GM12878 (cell line): Measurements from ENCODE around the gene GTSE1. TPM values are rescaled to one million over a fixed set of nuclear protein-coding genes. Genes with fewer than 3 reads are reported as not detected.

Experiments used
- ATAC-seq: fragments of 200-7000 bp; cut with Tn5 transposase; 3 replicates; pipeline ENCODE4 v1.9.1; 2020; ENCODE audit warnings: mild to moderate bottlenecking, moderate library complexity
- BruUV-seq: library from RNA; stranded (reverse); fragments of 400-500 nt; replicated peaks from 2 replicates; lab custom pipeline; 2021; lab: Mats Ljungman, UMichigan
- CTCF ChIA-PET: fragments of 300-600 bp; sonication (Branson Sonifier 250); formaldehyde crosslinking; extraction: SDS; loops from one replicate; lab custom pipeline; 2021; ENCODE audit warnings: inconsistent platforms; lab: Yijun Ruan, JAX
- POLR2A ChIA-PET: fragments of 350-600 bp; formaldehyde crosslinking; extraction: SDS; loops from one replicate; lab custom pipeline; 2021; ENCODE audit warnings: inconsistent platforms; lab: Charles Lee
- RAD21 ChIA-PET: fragments of 300-600 bp; sonication (Branson Sonifier 250); formaldehyde crosslinking; loops from one replicate; lab custom pipeline; 2023; ENCODE audit warnings: antibody characterized with exemption; ENCODE audit not compliant: unreplicated experiment; lab: Charles Lee
- SMC1A ChIA-PET: fragments of 300-600 bp; sonication (Branson Sonifier 250); formaldehyde crosslinking; loops from one replicate; lab custom pipeline; 2023; ENCODE audit not compliant: unreplicated experiment, uncharacterized antibody; lab: Charles Lee
- DNase-seq: peaks from one replicate; pipeline ENCODE4 v3.0.0-alpha.2; 2011; ENCODE audit warnings: low read depth, low spot score
- FAIRE-seq: peaks from 3 replicates; lab custom pipeline; 2011; peaks lifted over from hg19 to GRCh38; lab: Jason Lieb, UNC
- H2AFZ ChIP-seq: 2 replicates; pipeline ENCODE4 v1.6.0; 2011; ENCODE audit warnings: low read depth, low read length, control low read depth; ENCODE audit not compliant: control insufficient read depth
- H3K27ac ChIP-seq: 2 replicates; pipeline ENCODE4 v1.5.1; 2011; ENCODE audit warnings: control low read depth; ENCODE audit not compliant: control insufficient read depth, insufficient read depth
- H3K27me3 ChIP-seq, 2 experiments: replicated peaks in 1 of 2; 2 replicates each; pipeline versions ENCODE4 v1.6.0 to v1.6.1; 2011; ENCODE audit warnings: low read length in 1 of 2; ENCODE audit not compliant: control insufficient read depth in 2 of 2, insufficient read depth in 2 of 2
- H3K36me3 ChIP-seq, 2 experiments: 2 replicates each; pipeline ENCODE4 v1.5.1; 2011; ENCODE audit warnings: low read length in 1 of 2; ENCODE audit not compliant: control insufficient read depth in 2 of 2, insufficient read depth in 2 of 2
- H3K4me1 ChIP-seq: 2 replicates; pipeline ENCODE4 v1.6.1; 2011; ENCODE audit warnings: mild to moderate bottlenecking, low read length, moderate library complexity, mixed read lengths; ENCODE audit not compliant: control insufficient read depth, insufficient read depth
- H3K4me2 ChIP-seq: 2 replicates; pipeline ENCODE4 v1.6.0; 2011; ENCODE audit warnings: control low read depth; ENCODE audit not compliant: control insufficient read depth, insufficient read depth
- H3K4me3 ChIP-seq: fragments of 200-600 bp; sonication (generic); 2 replicates; pipeline ENCODE4 v1.5.1; 2016
- H3K79me2 ChIP-seq: 2 replicates; pipeline ENCODE4 v1.6.0; 2011; ENCODE audit warnings: low read length; ENCODE audit not compliant: control insufficient read depth, insufficient read depth
- H3K9ac ChIP-seq: 2 replicates; pipeline ENCODE4 v1.8.0; 2011; ENCODE audit warnings: low read length, control low read depth, mixed read lengths; ENCODE audit not compliant: control insufficient read depth, insufficient read depth
- H3K9me3 ChIP-seq: replicated peaks from 3 replicates; pipeline ENCODE4 v1.5.1; 2011; ENCODE audit warnings: mild to moderate bottlenecking, low read length; ENCODE audit not compliant: control insufficient read depth, insufficient read depth
- H4K20me1 ChIP-seq: 2 replicates; pipeline ENCODE4 v1.6.0; 2011; ENCODE audit not compliant: control insufficient read depth, insufficient read depth
- BHLHE40 ChIP-seq, 2 experiments: fragments of 450-650 bp in 1 of 2; IDR thresholded peaks; 2 replicates each; pipeline ENCODE4 v1.6.1; 2011 to 2017; ENCODE audit warnings: low read depth in 2 of 2, borderline replicate concordance in 1 of 2, improper control_type of control experiment in 1 of 2, low read length in 1 of 2, mild to moderate bottlenecking in 1 of 2
- BMI1 ChIP-seq: fragments of 450-650 bp; IDR thresholded peaks from 2 replicates; pipeline ENCODE4 v1.6.1; 2016; ENCODE audit warnings: mild to moderate bottlenecking, moderate library complexity, borderline replicate concordance
- CBX5 ChIP-seq: sonication (generic); IDR thresholded peaks from 2 replicates; pipeline ENCODE4 v1.6.1; 2016; ENCODE audit warnings: low read depth, moderate library complexity, mild to moderate bottlenecking, inconsistent platforms
- FOS ChIP-seq: IDR thresholded peaks from 3 replicates; pipeline ENCODE4 v1.6.1; 2011; ENCODE audit warnings: borderline replicate concordance; ENCODE audit not compliant: insufficient read length; ENCODE audit errors: extremely low read depth
- MYC ChIP-seq: IDR thresholded peaks from 2 replicates; pipeline ENCODE4 v1.6.1; 2011; ENCODE audit warnings: mild to moderate bottlenecking, low read length, moderate library complexity, inconsistent platforms; ENCODE audit not compliant: insufficient read depth, insufficient replicate concordance, insufficient read length, severe bottlenecking
- NFYA ChIP-seq: IDR thresholded peaks from 2 replicates; pipeline ENCODE4 v1.6.1; 2011; ENCODE audit warnings: low read depth, mild to moderate bottlenecking, low read length, improper control_type of control experiment, borderline replicate concordance
- PML ChIP-seq: IDR thresholded peaks from 2 replicates; pipeline ENCODE4 v1.6.1; 2012; ENCODE audit warnings: low read length, inconsistent platforms
- POLR2AphosphoS2 ChIP-seq: IDR thresholded peaks from 2 replicates; pipeline ENCODE4 v1.6.1; 2011; ENCODE audit warnings: low read depth, mild to moderate bottlenecking, low read length, improper control_type of control experiment, moderate library complexity
- SMARCA5 ChIP-seq: fragments of 450-650 bp; IDR thresholded peaks from 2 replicates; pipeline ENCODE4 v1.6.1; 2017; ENCODE audit warnings: mild to moderate bottlenecking
- SMC3 ChIP-seq: IDR thresholded peaks from 2 replicates; pipeline ENCODE4 v1.6.1; 2011; ENCODE audit warnings: low read length, improper control_type of control experiment, borderline replicate concordance
- SRF ChIP-seq, 2 experiments: IDR thresholded peaks; 2 replicates each; pipeline ENCODE4 v1.6.1; 2011; ENCODE audit warnings: low read depth in 2 of 2, low read length in 2 of 2, mild to moderate bottlenecking in 1 of 2, moderate library complexity in 1 of 2
- STAT3 ChIP-seq: IDR thresholded peaks from 2 replicates; pipeline ENCODE4 v1.6.1; 2011; ENCODE audit warnings: low read depth, low read length, improper control_type of control experiment
- TBL1XR1 ChIP-seq: IDR thresholded peaks from 2 replicates; pipeline ENCODE4 v1.6.1; 2012; ENCODE audit warnings: low read depth, low read length, improper control_type of control experiment
- WRNIP1 ChIP-seq: IDR thresholded peaks from 2 replicates; pipeline ENCODE4 v1.6.1; 2011; ENCODE audit warnings: low read depth, low read length, improper control_type of control experiment, borderline replicate concordance
- ZBED1 ChIP-seq: IDR thresholded peaks from 2 replicates; pipeline ENCODE4 v1.6.1; 2016; ENCODE audit warnings: borderline replicate concordance
- WGBS: methylation state at CpG from one replicate; pipeline ENCODE4 v1.1.6; 2016; ENCODE audit warnings: low lambda C conversion rate; ENCODE audit not compliant: insufficient replicate concordance, insufficient coverage; ENCODE audit errors: missing lambda C conversion rate; 5-methylcytosine and 5-hydroxymethylcytosine counted together
- in situ Hi-C: fragments of 300-500 bp; cut with MboI; formaldehyde crosslinking; loops from 9 replicates; pipeline ENCODE4 v1.14.3; 2018; ENCODE audit warnings: mixed read lengths
- intact Hi-C: fragments of 100-400 bp; cut with micrococcal nuclease; formaldehyde crosslinking; loops from one replicate; pipeline ENCODE4 v1.14.2; 2022; ENCODE audit not compliant: unreplicated experiment
- polyA plus RNA-seq, 11 experiments: library from polyadenylated mRNA; depleted of rRNA in 4 of 11; unstranded in 6 of 11; stranded (reverse) in 5 of 11; fragments of >200 nt; fragmentation: Nextera tagmentation in 4 of 11; fragmentation: Illumina TruSeq in 1 of 11; extraction: Ambion mirVana in 4 of 11; extraction: Trizol in 1 of 11; gene quantifications; 1 replicate in 1 of 11; 2 replicates in 10 of 11; pipeline versions ENCODE4 v1.2.1 to v1.2.3, GENCODE V29; 2011 to 2016; ENCODE audit warnings: inconsistent platforms in 2 of 11, missing spikeins in 2 of 11, low read depth in 1 of 11
- total RNA-seq, 4 experiments: library from RNA; depleted of rRNA in 3 of 4; stranded (reverse); fragments of >200 nt in 3 of 4; fragmentation: Illumina TruSeq in 1 of 4; extraction: Trizol in 1 of 4; gene quantifications; 2 replicates each; pipeline versions ENCODE4 v1.2.1 to v1.2.3, GENCODE V29; 2013 to 2021
- TF ChIP-seq, protein P1 (sequence below): IDR thresholded peaks from 2 replicates; pipeline ENCODE4 v1.6.1; 2012; ENCODE audit warnings: improper control_type of control experiment, low read depth, low read length; ENCODE audit not compliant: insufficient replicate concordance

The GTSE1 gene
- total and polyA plus RNA-seq, 10 of the 15 experiments (the other 5 are each of a cell fraction or from before 2014, with no cell fraction given) = 6.6 to 46.2 (median 32.3) TPM

DNA sequence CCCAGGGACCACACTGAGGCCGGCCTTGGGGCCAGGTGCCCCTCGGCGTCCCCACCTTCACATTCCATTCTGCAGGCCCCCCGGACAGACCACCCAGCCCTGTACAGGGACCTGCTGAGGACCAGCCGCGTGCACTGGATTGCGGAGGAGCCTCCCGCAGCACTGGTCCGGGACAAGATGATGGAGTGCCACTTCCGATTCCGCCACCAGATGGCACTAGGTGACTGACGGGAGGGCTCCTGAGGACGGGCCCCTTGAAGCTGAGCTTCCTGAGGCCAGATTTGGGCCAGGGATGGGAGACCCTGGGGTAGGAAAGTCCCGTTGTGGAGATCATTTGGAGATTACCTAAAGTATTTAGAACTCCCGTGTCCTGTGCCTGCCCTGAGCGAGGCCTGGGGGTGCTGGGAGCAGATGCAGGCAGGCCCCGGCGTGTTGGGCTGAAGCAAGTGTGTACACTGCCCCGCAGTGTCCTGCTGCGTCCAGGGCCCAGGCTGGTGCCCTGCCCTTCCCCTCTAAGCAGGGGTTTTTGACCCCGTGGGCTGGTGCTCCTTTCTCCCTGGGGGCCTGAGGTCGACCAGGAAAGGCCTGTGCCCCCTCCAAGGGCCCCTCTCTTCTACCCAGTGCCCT is 58.8 kb downstream of the GTSE1 start (continued):
- TF ChIP-seq, protein P1, sequence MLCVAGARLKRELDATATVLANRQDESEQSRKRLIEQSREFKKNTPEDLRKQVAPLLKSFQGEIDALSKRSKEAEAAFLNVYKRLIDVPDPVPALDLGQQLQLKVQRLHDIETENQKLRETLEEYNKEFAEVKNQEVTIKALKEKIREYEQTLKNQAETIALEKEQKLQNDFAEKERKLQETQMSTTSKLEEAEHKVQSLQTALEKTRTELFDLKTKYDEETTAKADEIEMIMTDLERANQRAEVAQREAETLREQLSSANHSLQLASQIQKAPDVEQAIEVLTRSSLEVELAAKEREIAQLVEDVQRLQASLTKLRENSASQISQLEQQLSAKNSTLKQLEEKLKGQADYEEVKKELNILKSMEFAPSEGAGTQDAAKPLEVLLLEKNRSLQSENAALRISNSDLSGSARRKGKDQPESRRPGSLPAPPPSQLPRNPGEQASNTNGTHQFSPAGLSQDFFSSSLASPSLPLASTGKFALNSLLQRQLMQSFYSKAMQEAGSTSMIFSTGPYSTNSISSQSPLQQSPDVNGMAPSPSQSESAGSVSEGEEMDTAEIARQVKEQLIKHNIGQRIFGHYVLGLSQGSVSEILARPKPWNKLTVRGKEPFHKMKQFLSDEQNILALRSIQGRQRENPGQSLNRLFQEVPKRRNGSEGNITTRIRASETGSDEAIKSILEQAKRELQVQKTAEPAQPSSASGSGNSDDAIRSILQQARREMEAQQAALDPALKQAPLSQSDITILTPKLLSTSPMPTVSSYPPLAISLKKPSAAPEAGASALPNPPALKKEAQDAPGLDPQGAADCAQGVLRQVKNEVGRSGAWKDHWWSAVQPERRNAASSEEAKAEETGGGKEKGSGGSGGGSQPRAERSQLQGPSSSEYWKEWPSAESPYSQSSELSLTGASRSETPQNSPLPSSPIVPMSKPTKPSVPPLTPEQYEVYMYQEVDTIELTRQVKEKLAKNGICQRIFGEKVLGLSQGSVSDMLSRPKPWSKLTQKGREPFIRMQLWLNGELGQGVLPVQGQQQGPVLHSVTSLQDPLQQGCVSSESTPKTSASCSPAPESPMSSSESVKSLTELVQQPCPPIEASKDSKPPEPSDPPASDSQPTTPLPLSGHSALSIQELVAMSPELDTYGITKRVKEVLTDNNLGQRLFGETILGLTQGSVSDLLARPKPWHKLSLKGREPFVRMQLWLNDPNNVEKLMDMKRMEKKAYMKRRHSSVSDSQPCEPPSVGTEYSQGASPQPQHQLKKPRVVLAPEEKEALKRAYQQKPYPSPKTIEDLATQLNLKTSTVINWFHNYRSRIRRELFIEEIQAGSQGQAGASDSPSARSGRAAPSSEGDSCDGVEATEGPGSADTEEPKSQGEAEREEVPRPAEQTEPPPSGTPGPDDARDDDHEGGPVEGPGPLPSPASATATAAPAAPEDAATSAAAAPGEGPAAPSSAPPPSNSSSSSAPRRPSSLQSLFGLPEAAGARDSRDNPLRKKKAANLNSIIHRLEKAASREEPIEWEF = no peak
- TF ChIP-seq, all 136 proteins: peak for 7

DNA sequence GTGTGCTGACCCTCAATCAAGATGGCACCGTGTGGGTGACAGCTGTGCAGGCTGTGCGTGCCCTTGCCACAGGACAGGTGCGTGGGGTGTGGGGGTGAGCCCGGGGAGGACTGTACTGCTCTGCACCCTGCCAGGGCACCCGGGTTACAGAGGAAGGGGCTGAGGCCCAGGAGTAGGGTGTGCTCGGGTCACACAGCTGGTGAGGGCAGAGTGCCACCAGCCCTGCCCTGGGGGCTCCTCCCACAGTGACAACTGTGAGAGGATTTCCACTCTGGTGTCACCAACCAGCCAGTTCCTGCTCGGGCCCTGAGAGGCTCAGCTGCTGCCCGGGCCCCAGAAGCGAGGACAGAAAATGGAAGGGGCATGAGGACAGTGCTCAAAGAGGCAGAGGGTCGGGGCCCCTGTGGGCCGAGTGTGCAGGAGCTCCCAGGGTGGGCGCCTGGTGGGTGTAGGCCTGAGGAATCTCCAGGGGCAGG is 59.4 kb downstream of the GTSE1 start:
- ATAC-seq = no peak
- no peak overlapping the region for H3K27ac ChIP-seq
- RAD21 ChIA-PET = interaction anchor here (1.2 kb wide), 1 partner anchor 185 kb away, joined by 8 read pairs; no protein-coding TSS in a partner anchor
- H2AFZ ChIP-seq = no peak overlapping the region
- CTCF ChIA-PET = interaction anchor here (0.5 to 3.9 kb wide), 3 partner anchors 12 to 186 kb away, joined by 3 to 15 read pairs (median 6); no protein-coding TSS in a partner anchor
- H3K4me2 ChIP-seq = no peak overlapping the region
- no peaks in the 10 kb centered on the region for H3K4me1 ChIP-seq
- H3K9ac ChIP-seq = no peak overlapping the region
- H3K36me3 ChIP-seq = peaks cover 9 to 42% of the 10 kb centered on the region in 2 experiments; a peak in 3 of 4 replicates
- FAIRE-seq = no peak
- SMC1A ChIA-PET = interaction anchor here (1.3 kb wide), 1 partner anchor 186 kb away, joined by 3 read pairs; no protein-coding TSS in a partner anchor
- no TSS peak for BruUV-seq
- no peaks in the 10 kb centered on the region for H3K79me2 ChIP-seq
- POLR2A ChIA-PET = no interaction called here
- no peak for DNase-seq
- H3K4me3 ChIP-seq = no peak overlapping the region
- H3K9me3 ChIP-seq = no peaks in the 10 kb centered on the region
- H4K20me1 ChIP-seq = no peaks in the 10 kb centered on the region
- no peaks in the 10 kb centered on the region for H3K27me3 ChIP-seq
- in situ Hi-C loops (no loop called here), intact Hi-C loops (loop anchor here (1.0 kb wide), 1 partner anchor 186 kb away; no protein-coding TSS in a partner anchor)
- 77% methylated on average over 12 of the region's 12 CpGs for WGBS
- TF ChIP-seq CBX5 (no peak), NFYA (no peak), SMC3 (no peak), STAT3 (no peak), FOS (no peak), MYC (no peak), BMI1 (no peak), SMARCA5 (no peak), ZBED1 (no peak), BHLHE40 (IDR thresholded peaks at IDR 0.05; ENCODE audit: borderline replicate concordance in 1 of 2, low read depth in 2 of 2, low read length in 1 of 2) (no peak), PML (no peak), POLR2AphosphoS2 (no peak), SRF (IDR thresholded peaks at IDR 0.05; ENCODE audit: low read depth in 2 of 2, low read length in 2 of 2) (no peak), TBL1XR1 (no peak), WRNIP1 (no peak)
